Endothelial cell of umbilical vein (primary cell): Measurements from ENCODE around the gene AP5Z1.

ENCODE experiments used
- POLR2AphosphoS5 ChIP-seq: IDR thresholded peaks from 2 replicates; pipeline ENCODE4 v1.6.1; 2012; ENCODE audit warnings: low read depth, mild to moderate bottlenecking, control low read depth, low read length, moderate library complexity; ENCODE audit not compliant: insufficient read depth
- TF ChIP-seq, protein P1 (sequence below), 2 donors: IDR thresholded peaks; 1 replicate in 1 of 2; 2 replicates in 1 of 2; pipeline ENCODE4 v1.5.1; 2011; ENCODE audit warnings: low read length in 2 of 2, mild to moderate bottlenecking in 2 of 2, moderate library complexity in 2 of 2, control low read depth in 1 of 2, inconsistent platforms in 1 of 2, low read depth in 1 of 2; ENCODE audit not compliant: insufficient read depth in 1 of 2; ENCODE audit errors: extremely low read depth in 1 of 2

GRCh38 chr7:4758111-4758510 is 17.3 kb upstream of the AP5Z1 start:
- TF ChIP-seq, protein P1, sequence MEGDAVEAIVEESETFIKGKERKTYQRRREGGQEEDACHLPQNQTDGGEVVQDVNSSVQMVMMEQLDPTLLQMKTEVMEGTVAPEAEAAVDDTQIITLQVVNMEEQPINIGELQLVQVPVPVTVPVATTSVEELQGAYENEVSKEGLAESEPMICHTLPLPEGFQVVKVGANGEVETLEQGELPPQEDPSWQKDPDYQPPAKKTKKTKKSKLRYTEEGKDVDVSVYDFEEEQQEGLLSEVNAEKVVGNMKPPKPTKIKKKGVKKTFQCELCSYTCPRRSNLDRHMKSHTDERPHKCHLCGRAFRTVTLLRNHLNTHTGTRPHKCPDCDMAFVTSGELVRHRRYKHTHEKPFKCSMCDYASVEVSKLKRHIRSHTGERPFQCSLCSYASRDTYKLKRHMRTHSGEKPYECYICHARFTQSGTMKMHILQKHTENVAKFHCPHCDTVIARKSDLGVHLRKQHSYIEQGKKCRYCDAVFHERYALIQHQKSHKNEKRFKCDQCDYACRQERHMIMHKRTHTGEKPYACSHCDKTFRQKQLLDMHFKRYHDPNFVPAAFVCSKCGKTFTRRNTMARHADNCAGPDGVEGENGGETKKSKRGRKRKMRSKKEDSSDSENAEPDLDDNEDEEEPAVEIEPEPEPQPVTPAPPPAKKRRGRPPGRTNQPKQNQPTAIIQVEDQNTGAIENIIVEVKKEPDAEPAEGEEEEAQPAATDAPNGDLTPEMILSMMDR (IDR thresholded peaks at IDR 0.05; ENCODE audit: extremely low read depth in 1 of 2, insufficient read depth in 1 of 2, low read depth in 1 of 2, low read length in 2 of 2), result no peak
- no peak for TF ChIP-seq POLR2AphosphoS5
